K562 (cell line): Measurements from ENCODE around the gene SECISBP2. TPM values are rescaled to one million over a fixed set of nuclear protein-coding genes. Genes with fewer than 3 reads are reported as not detected.

Experiments used
- ATAC-seq: fragments of 200-7000 bp; cut with Tn5 transposase; 3 replicates; pipeline ENCODE4 v1.9.1; 2020; ENCODE audit warnings: moderate library complexity
- BruUV-seq: library from RNA; stranded (reverse); fragments of 400-500 nt; replicated peaks from 2 replicates; lab custom pipeline; 2021; lab: Mats Ljungman, UMichigan
- CTCF ChIA-PET: fragments of 300-600 bp; formaldehyde crosslinking; extraction: SDS; loops from one replicate; lab custom pipeline; 2021; ENCODE audit warnings: low intra/inter-chr PET ratio; lab: Yijun Ruan, JAX
- POLR2A ChIA-PET: fragments of 300-600, 350-650 bp; sonication (Branson Sonifier 250); formaldehyde crosslinking; extraction: SDS; loops from one replicate; lab custom pipeline; 2021; ENCODE audit warnings: antibody characterized with exemption, inconsistent platforms; lab: Yijun Ruan, JAX
- DNase-seq, 4 experiments: peaks; one replicate each; pipeline versions ENCODE4 v3.0.0 to v3.0.0-alpha.2; 2011 to 2018; ENCODE audit warnings: low spot score in 3 of 4, mixed read lengths in 3 of 4; ENCODE audit errors: extremely low read depth in 1 of 4
- FAIRE-seq: peaks from 2 replicates; lab custom pipeline; 2011; peaks lifted over from hg19 to GRCh38; lab: Jason Lieb, UNC
- H2AFZ ChIP-seq: 2 replicates; pipeline ENCODE4 v1.6.0; 2011; ENCODE audit warnings: low read depth, low read length, control low read depth, inconsistent platforms
- H3K27ac ChIP-seq: fragments of 200-600 bp; 3 replicates; pipeline ENCODE4 v1.8.0; 2011; ENCODE audit warnings: low read depth, mild to moderate bottlenecking, control low read depth, inconsistent platforms, low read length, moderate library complexity, mixed read lengths; ENCODE audit errors: extremely low read depth
- H3K27me3 ChIP-seq, 2 experiments: fragments of 300-600 bp in 1 of 2; 2 replicates in 1 of 2; 3 replicates in 1 of 2; pipeline versions ENCODE4 v1.6.0 to v1.8.0; 2011; ENCODE audit warnings: inconsistent platforms in 2 of 2, low read length in 2 of 2, mild to moderate bottlenecking in 1 of 2, mixed read lengths in 1 of 2, moderate library complexity in 1 of 2; ENCODE audit not compliant: control insufficient read depth in 2 of 2, insufficient read depth in 2 of 2
- H3K36me3 ChIP-seq: fragments of 300-600 bp; 3 replicates; pipeline ENCODE4 v1.8.0; 2011; ENCODE audit warnings: mild to moderate bottlenecking, low read length, inconsistent platforms; ENCODE audit not compliant: control insufficient read depth, insufficient read depth
- H3K4me1 ChIP-seq, 2 experiments: fragments of 200-600 bp in 1 of 2; replicated peaks in 1 of 2; 2 replicates in 1 of 2; 3 replicates in 1 of 2; pipeline versions ENCODE4 v1.5.1 to v1.8.0; 2011; ENCODE audit warnings: inconsistent platforms in 2 of 2, low read length in 2 of 2, mild to moderate bottlenecking in 1 of 2, mixed read lengths in 1 of 2, moderate library complexity in 1 of 2; ENCODE audit not compliant: control insufficient read depth in 2 of 2, insufficient read depth in 2 of 2
- H3K4me2 ChIP-seq: 2 replicates; pipeline ENCODE4 v1.6.1; 2011; ENCODE audit warnings: low read length, control low read depth, inconsistent platforms, mixed read lengths; ENCODE audit not compliant: insufficient read depth
- H3K4me3 ChIP-seq: fragments of 200-600 bp; sonication (generic), shearing (Covaris generic); 2 replicates; pipeline ENCODE4 v1.5.1; 2016; ENCODE audit warnings: control low read depth, inconsistent platforms
- H3K79me2 ChIP-seq: fragments of 200-600 bp; 3 replicates; pipeline ENCODE4 v1.8.0; 2011; ENCODE audit warnings: low read length, inconsistent platforms; ENCODE audit not compliant: control insufficient read depth, insufficient read depth
- H3K9ac ChIP-seq, 2 experiments: 2 replicates each; pipeline versions ENCODE4 v1.6.0 to v1.6.1; 2011; ENCODE audit warnings: low read depth in 2 of 2, low read length in 2 of 2, control low read depth in 1 of 2, inconsistent platforms in 1 of 2, mild to moderate bottlenecking in 1 of 2, mixed read lengths in 1 of 2; ENCODE audit not compliant: insufficient read depth in 1 of 2
- H3K9me1 ChIP-seq: one replicate; pipeline ENCODE4 v1.6.0; 2011; ENCODE audit warnings: inconsistent platforms, mild to moderate bottlenecking, low read length, moderate library complexity; ENCODE audit not compliant: control insufficient read depth, insufficient read depth
- H3K9me3 ChIP-seq: replicated peaks from 2 replicates; pipeline ENCODE4 v1.5.1; 2011; ENCODE audit warnings: low read depth, low read length, inconsistent platforms; ENCODE audit not compliant: control insufficient read depth, insufficient read depth
- H4K20me1 ChIP-seq: replicated peaks from 2 replicates; pipeline ENCODE4 v1.6.1; 2011; ENCODE audit warnings: low read length, inconsistent platforms, mixed read lengths; ENCODE audit not compliant: control insufficient read depth, insufficient read depth
- DMBX1 ChIP-seq: fragments of 250-450 bp; sonication (Bioruptor Pico); IDR thresholded peaks from 2 replicates; pipeline ENCODE4 v1.8.0; 2022; ENCODE audit warnings: inconsistent platforms, mild to moderate bottlenecking, moderate library complexity, borderline replicate concordance
- FOS ChIP-seq: IDR thresholded peaks from 3 replicates; pipeline ENCODE4 v1.6.1; 2011; ENCODE audit not compliant: insufficient read length; ENCODE audit errors: extremely low read depth
- RBM39 ChIP-seq: fragments of 200-400 bp; formaldehyde crosslinking; optimal IDR thresholded peaks from 2 replicates; pipeline ENCODE3; 2018; ENCODE audit warnings: low read depth, low read length
- ZNF174 ChIP-seq: fragments of 250-450 bp; sonication (Bioruptor Pico); IDR thresholded peaks from 2 replicates; pipeline ENCODE4 v1.4.0; 2020; ENCODE audit warnings: mild to moderate bottlenecking
- ZNF224 ChIP-seq: sonication (generic); formaldehyde crosslinking; IDR thresholded peaks from 2 replicates; pipeline ENCODE4 v1.8.0; 2022; ENCODE audit warnings: mild to moderate bottlenecking, missing genetic modification reagents
- ZNF316 ChIP-seq: fragments of 450-650 bp; IDR thresholded peaks from 2 replicates; pipeline ENCODE4 v1.6.1; 2016
- WGBS: fragments of 100-300 bp; shearing (Covaris generic); methylation state at CpG from one replicate; pipeline ENCODE4 v1.1.6; 2016; ENCODE audit warnings: low coverage, mixed read lengths; ENCODE audit not compliant: insufficient coverage; ENCODE audit errors: missing lambda C conversion rate; 5-methylcytosine and 5-hydroxymethylcytosine counted together
- in situ Hi-C: fragments of 300-500 bp; cut with MboI; formaldehyde crosslinking; loops from 4 replicates; pipeline ENCODE4 v1.15.0; 2018; ENCODE audit warnings: inconsistent platforms, mixed read lengths
- intact Hi-C: fragments of 100-400 bp; cut with micrococcal nuclease; formaldehyde crosslinking; loops from 2 replicates; pipeline ENCODE4 v1.14.2; 2022
- polyA plus RNA-seq, 8 experiments: library from polyadenylated mRNA; depleted of rRNA in 4 of 8; stranded (reverse) in 5 of 8; unstranded in 3 of 8; fragments of >200 nt; fragmentation: Nextera tagmentation in 2 of 8; fragmentation: Illumina TruSeq in 1 of 8; extraction: Ambion mirVana in 2 of 8; extraction: Trizol in 1 of 8; gene quantifications; 2 replicates each; pipeline versions ENCODE4 v1.2.1 to v1.2.3, GENCODE V29; 2011 to 2014; ENCODE audit warnings: inconsistent platforms in 1 of 8, missing spikeins in 1 of 8
- total RNA-seq, 7 experiments: library from RNA; depleted of rRNA in 6 of 7; stranded (reverse); fragments of >200 nt in 6 of 7; fragmentation: Illumina TruSeq in 2 of 7; extraction: Trizol in 2 of 7; gene quantifications; 2 replicates each; pipeline versions ENCODE4 v1.2.1 to v1.2.3, GENCODE V29; 2011 to 2021; ENCODE audit warnings: low replicate concordance in 1 of 7
- TF ChIP-seq, protein P1 (sequence below): sonication (generic); formaldehyde crosslinking; IDR thresholded peaks from 2 replicates; pipeline ENCODE4 v1.8.0; 2022; ENCODE audit warnings: mild to moderate bottlenecking, missing genetic modification reagents

Gene SECISBP2
- total and polyA plus RNA-seq, 9 of the 15 experiments (the other 6 are each of a cell fraction or from before 2014, with no cell fraction given): 3.2 to 41.6 (median 26.1) TPM

DNA sequence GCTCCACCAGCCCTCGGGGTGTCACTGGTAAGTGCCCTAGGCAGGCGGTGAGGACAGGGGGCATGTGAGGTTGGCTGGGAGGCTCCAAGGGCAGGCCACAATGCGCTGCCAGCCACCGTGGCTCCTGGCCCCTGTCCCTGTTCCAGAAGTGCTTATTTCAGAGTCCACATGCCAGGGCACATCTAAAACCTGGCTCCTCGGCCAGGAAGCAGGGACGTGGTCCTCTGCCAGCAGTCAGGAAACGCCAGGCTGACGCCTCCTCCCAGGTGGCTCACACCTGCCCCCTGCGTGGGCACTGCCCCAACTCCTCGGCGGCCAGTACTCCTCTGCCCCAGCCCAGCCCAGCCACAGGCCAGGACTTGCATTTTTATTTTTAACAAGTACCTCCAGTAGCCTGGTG, 68.5 kb downstream of the SECISBP2 start:
- no peaks in the 10 kb centered on the region for H4K20me1 ChIP-seq
- no TSS peak for BruUV-seq
- ATAC-seq (no peak), FAIRE-seq (no peak), DNase-seq (no peak)
- no peaks in the 10 kb centered on the region for H3K79me2 ChIP-seq
- H3K4me1 ChIP-seq: peaks cover 0 to 3% of the 10 kb centered on the region in 2 experiments; a peak in 1 of 5 replicates
- WGBS: 2% methylated on average over 10 of the region's 11 CpGs
- no peak overlapping the region for H3K4me2 ChIP-seq
- no peak overlapping the region for H3K27ac ChIP-seq
- CTCF ChIA-PET: no interaction called here
- peaks cover 19 to 91% of the 10 kb centered on the region in 2 experiments for H3K27me3 ChIP-seq
- H3K9me1 ChIP-seq: no peaks in the 10 kb centered on the region
- no peaks in the 10 kb centered on the region for H3K36me3 ChIP-seq
- POLR2A ChIA-PET: no interaction called here
- in situ Hi-C loops: no loop called here
- no peaks in the 10 kb centered on the region for H3K9me3 ChIP-seq
- H3K9ac ChIP-seq: no peak overlapping the region
- no peak for TF ChIP-seq DMBX1 (CRISPR knock-in tag)
- no peak for TF ChIP-seq ZNF224 (CRISPR knock-in tag)
- TF ChIP-seq ZNF174 (CRISPR knock-in tag): no peak
- TF ChIP-seq RBM39: no peak
- TF ChIP-seq, protein P1, sequence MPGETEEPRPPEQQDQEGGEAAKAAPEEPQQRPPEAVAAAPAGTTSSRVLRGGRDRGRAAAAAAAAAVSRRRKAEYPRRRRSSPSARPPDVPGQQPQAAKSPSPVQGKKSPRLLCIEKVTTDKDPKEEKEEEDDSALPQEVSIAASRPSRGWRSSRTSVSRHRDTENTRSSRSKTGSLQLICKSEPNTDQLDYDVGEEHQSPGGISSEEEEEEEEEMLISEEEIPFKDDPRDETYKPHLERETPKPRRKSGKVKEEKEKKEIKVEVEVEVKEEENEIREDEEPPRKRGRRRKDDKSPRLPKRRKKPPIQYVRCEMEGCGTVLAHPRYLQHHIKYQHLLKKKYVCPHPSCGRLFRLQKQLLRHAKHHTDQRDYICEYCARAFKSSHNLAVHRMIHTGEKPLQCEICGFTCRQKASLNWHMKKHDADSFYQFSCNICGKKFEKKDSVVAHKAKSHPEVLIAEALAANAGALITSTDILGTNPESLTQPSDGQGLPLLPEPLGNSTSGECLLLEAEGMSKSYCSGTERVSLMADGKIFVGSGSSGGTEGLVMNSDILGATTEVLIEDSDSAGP (CRISPR knock-in tag): no peak
- TF ChIP-seq ZNF316: no peak
- TF ChIP-seq FOS: no peak
- intact Hi-C loops: no loop called here
- no peak overlapping the region for H3K4me3 ChIP-seq
- no peak overlapping the region for H2AFZ ChIP-seq
